Astrocyte of the spinal cord (primary cell): ENCODE results near the gene KLF16.
"Not testable (repeated sequence)": the region's sequence is repeated elsewhere in the genome, so short reads cannot be mapped to it uniquely, and the experiment has no call there.

Source experiments
- DNase-seq: peaks from one replicate; pipeline ENCODE4 v3.0.0; 2011; ENCODE audit warnings: low read depth, low spot score
- H3K4me3 ChIP-seq: 2 replicates; pipeline ENCODE4 v1.5.1; 2011; ENCODE audit warnings: low read depth, mild to moderate bottlenecking, low read length, moderate library complexity
- CTCF ChIP-seq: IDR thresholded peaks from 2 replicates; pipeline ENCODE4 v1.5.1; 2012; ENCODE audit warnings: low read depth, mild to moderate bottlenecking, low read length, inconsistent platforms
- in situ Hi-C: cut with HindIII; loops from 2 replicates; pipeline ENCODE4 v1.10.0; 2017; ENCODE audit warnings: low sequenced_read_pairs

Gene KLF16

GRCh38 chr19:1901940-1902404 lies 38.6 kb upstream of the KLF16 start:
- no peak for TF ChIP-seq CTCF
- DNase-seq: no peak
- no peak overlapping the region for H3K4me3 ChIP-seq
- in situ Hi-C loops: no loop called here

- no peak for TF ChIP-seq CTCF
- no peak overlapping the region for H3K4me3 ChIP-seq
- in situ Hi-C loops: no loop called here
- DNase-seq: no peak
Observed at GRCh38 chr19:1896508-1896907, 33.1 kb upstream of the KLF16 start.

GRCh38 chr19:1893791-1894190 lies 30.4 kb upstream of the KLF16 start:
- TF ChIP-seq CTCF: no peak

GRCh38 chr19:1889907-1890306 lies 26.5 kb upstream of the KLF16 start:
- TF ChIP-seq CTCF: no peak
- no peak overlapping the region for H3K4me3 ChIP-seq
- in situ Hi-C loops: no loop called here
- DNase-seq: no peak

More at GRCh38 chr19:1893791-1894190, 30.4 kb upstream of the KLF16 start:
- in situ Hi-C loops: no loop called here
- no peak for DNase-seq
- H3K4me3 ChIP-seq: no peak overlapping the region

GRCh38 chr19:1888385-1888784 lies 25.0 kb upstream of the KLF16 start:
- in situ Hi-C loops: no loop called here
- no peak for TF ChIP-seq CTCF
- DNase-seq: no peak
- no peak overlapping the region for H3K4me3 ChIP-seq

- DNase-seq, H3K4me3 ChIP-seq, in situ Hi-C loops: not testable (repeated sequence)
Observed at GRCh38 chr19:1886360-1886759, 23.0 kb upstream of the KLF16 start.

GRCh38 chr19:1885398-1886119 lies 22.2 kb upstream of the KLF16 start, which contains the start of gene ABHD17A:
Gene ABHD17A, minus strand, starts transcription at chr19:1885496. Its CDS starts 3,930 bp downstream, at chr19:1881566.
- peak; percentile 91 for DNase-seq
- in situ Hi-C loops: not testable (repeated sequence)
- H3K4me3 ChIP-seq: peak within 1 kb of the TSS; percentile 90
